ENCODE measurements around the gene SZT2. TPM values are rescaled to one million over a fixed set of nuclear protein-coding genes. Genes with fewer than 3 reads are reported as not detected.
A peak's percentile ranks its signal among the peaks of the same experiment; 100 is the strongest.

The SZT2 gene
- total RNA-seq: 29.3 to 64.0 TPM (median 33.6 TPM) in 3 replicates
- long read RNA-seq, partial matches to known transcripts: 3 of 4 reads
- long read RNA-seq, other reads (novel, unspliced or antisense): 1 of 4 reads

DNA sequence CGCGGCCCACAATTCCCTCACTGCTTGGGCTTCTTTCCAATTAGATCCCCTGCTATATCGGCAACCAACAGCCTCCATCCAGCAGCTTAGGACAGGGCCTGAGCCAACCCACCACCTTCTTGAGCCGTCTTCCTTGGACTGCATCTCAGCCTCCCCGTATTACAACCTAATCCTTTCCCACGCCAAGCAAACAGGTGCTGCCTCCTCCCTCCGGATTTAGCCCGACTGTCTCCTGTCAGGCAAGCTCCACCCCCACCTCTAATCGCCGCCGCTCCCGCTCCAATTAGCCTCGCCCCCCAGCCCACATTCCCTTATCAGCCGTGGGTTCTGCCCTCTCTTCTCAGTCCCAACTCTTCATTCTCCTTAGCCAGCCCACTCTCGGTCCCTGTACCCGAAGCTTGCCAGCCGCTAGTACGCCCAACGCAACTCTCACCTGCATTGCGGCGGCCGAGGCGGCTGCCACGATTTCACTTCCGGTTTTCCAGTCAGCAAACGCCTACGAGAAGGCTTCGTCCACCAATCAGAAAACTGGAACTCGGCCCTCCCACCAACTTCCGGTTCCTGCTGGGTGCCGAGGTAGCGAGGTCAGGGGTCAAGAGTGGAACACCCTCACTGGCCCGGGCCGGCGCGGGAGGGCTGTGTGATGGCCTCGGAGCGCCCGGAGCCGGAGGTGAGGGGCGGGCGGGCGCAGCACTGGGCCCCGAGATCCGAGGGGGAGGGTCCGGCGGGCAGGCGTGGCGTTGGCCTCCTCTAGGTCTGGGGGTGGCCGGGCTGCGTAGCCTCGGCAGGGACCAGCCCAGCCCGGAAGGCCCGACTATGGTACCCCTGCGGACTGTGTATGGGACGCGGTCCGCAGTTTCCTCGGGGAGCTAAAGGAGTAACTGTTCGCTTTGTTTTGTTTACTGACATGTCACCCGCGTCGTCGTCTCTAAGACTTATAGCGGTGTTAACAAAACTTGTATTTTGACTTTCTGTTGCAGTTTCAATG is at the start of gene SZT2, which contains the start of gene MED8:
TSS of gene SZT2 (plus strand) at position 574 of the 988 bp plus-strand sequence. CDS start at position 644, 70 bp downstream.
TSS of gene MED8 (minus strand) at position 475 of the 988 bp plus-strand sequence. CDS start at position 439, 36 bp downstream.
- peak; percentile 89 for DNase-seq (ENCODE audit: low spot score)
- Mint-ChIP-seq H3K27me3 (ENCODE audit: low read depth) (no peaks in the 10 kb centered on the region), H3K36me3 (ENCODE audit: low read depth) (peaks cover 20% of the 10 kb centered on the region), H3K9me3 (ENCODE audit: low read depth) (no peaks in the 10 kb centered on the region), H3K4me3 (ENCODE audit: unreplicated experiment) (peak within 1 kb of the TSS; percentile 100), H3K4me1 (ENCODE audit: low read depth) (peaks cover 37% of the 10 kb centered on the region), H3K27ac (ENCODE audit: unreplicated experiment) (peak within 1 kb of the TSS; percentile 100)
- TF ChIP-seq, protein P1, sequence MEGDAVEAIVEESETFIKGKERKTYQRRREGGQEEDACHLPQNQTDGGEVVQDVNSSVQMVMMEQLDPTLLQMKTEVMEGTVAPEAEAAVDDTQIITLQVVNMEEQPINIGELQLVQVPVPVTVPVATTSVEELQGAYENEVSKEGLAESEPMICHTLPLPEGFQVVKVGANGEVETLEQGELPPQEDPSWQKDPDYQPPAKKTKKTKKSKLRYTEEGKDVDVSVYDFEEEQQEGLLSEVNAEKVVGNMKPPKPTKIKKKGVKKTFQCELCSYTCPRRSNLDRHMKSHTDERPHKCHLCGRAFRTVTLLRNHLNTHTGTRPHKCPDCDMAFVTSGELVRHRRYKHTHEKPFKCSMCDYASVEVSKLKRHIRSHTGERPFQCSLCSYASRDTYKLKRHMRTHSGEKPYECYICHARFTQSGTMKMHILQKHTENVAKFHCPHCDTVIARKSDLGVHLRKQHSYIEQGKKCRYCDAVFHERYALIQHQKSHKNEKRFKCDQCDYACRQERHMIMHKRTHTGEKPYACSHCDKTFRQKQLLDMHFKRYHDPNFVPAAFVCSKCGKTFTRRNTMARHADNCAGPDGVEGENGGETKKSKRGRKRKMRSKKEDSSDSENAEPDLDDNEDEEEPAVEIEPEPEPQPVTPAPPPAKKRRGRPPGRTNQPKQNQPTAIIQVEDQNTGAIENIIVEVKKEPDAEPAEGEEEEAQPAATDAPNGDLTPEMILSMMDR (IDR thresholded peaks at IDR 0.05): no peak

DNA sequence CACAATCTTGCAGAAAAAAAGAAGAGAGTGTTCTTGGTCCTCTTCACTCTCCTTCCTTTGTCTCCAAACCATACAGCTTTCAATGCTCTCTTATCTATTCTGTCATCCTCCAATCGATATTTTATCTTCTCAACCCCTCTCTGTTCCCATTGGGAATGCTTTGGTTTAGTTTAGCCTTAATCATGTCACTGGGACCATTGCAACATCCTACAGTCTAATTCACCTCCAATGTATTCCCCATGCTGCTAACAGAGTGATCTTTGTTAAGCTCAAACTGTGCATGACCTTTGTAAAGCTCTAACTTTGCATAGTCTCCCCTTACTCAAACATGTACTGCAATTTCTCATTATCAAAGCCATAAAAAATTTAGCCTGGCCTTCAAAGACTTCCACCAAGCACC is 49.1 kb upstream of the SZT2 start:
- TF ChIP-seq, protein P1 (IDR thresholded peaks at IDR 0.05): no peak
- no peak overlapping the region for H3K27ac Mint-ChIP-seq (ENCODE audit: unreplicated experiment)
- no peaks in the 10 kb centered on the region for H3K9me3 Mint-ChIP-seq (ENCODE audit: low read depth)
- no peaks in the 10 kb centered on the region for H3K36me3 Mint-ChIP-seq (ENCODE audit: low read depth)
- no peaks in the 10 kb centered on the region for H3K27me3 Mint-ChIP-seq (ENCODE audit: low read depth)
- H3K4me3 Mint-ChIP-seq (ENCODE audit: unreplicated experiment): no peak overlapping the region
- DNase-seq (ENCODE audit: low spot score): no peak
- H3K4me1 Mint-ChIP-seq (ENCODE audit: low read depth): peaks cover 11% of the 10 kb centered on the region

DNA sequence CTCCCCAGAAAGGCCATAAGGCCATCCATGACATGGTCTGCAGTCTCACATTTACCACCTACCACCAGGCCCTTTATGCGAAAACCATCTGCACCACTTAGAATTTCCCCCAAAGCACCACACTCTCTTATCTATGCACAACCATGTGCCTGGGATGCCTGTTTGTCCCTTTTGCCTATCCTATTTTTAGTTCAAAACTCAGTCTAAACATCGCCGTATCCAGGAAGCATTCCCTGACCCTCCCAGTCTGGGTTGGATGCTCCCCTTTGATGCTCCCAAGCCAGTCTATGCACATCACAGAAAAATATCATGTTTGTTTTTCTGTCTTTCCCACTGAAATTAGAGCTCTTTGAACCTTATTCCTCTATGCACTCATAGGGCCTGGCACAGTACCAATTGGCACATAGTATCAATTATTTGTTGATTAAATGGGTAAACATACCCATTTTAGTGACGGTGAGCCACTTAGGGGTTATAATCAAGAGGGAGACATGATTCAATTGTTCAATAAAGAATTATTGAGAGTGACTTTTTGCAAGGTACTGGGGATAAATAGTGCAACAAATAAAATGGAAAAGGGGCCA is 45.3 kb upstream of the SZT2 start:
- Mint-ChIP-seq H3K4me3 (ENCODE audit: unreplicated experiment) (no peak overlapping the region), H3K9me3 (ENCODE audit: low read depth) (no peaks in the 10 kb centered on the region), H3K4me1 (ENCODE audit: low read depth) (peaks cover 17% of the 10 kb centered on the region), H3K27ac (ENCODE audit: unreplicated experiment) (peak overlapping the region; percentile 13), H3K36me3 (ENCODE audit: low read depth) (no peaks in the 10 kb centered on the region), H3K27me3 (ENCODE audit: low read depth) (no peaks in the 10 kb centered on the region)
- DNase-seq (ENCODE audit: low spot score): no peak
- TF ChIP-seq, protein P1 (IDR thresholded peaks at IDR 0.05): no peak

DNA sequence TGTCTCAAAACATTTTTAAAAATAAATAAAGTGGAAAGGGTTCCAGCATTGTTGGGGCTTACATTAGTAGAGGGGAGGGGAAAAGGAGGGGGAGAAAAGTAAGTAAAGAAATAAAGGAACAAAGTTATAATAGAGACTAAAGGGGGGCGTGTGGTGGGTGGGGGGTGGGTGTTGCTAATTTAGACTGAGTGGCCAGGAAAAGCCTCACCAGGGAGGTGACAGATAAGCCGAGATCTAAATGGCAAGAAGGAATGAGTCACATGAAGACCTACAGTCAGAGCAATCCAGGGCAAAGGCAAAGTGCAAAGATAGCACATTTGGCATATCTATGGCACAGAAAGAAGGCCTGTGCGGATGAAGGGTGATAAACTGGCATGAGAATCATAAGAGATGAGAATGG is 44.6 kb upstream of the SZT2 start:
- Mint-ChIP-seq H3K27me3 (ENCODE audit: low read depth) (no peaks in the 10 kb centered on the region), H3K36me3 (ENCODE audit: low read depth) (no peaks in the 10 kb centered on the region), H3K27ac (ENCODE audit: unreplicated experiment) (no peak overlapping the region), H3K4me1 (ENCODE audit: low read depth) (peaks cover 25% of the 10 kb centered on the region), H3K9me3 (ENCODE audit: low read depth) (no peaks in the 10 kb centered on the region), H3K4me3 (ENCODE audit: unreplicated experiment) (no peak overlapping the region)
- DNase-seq (ENCODE audit: low spot score): no peak
- TF ChIP-seq, protein P1 (IDR thresholded peaks at IDR 0.05): no peak

DNA sequence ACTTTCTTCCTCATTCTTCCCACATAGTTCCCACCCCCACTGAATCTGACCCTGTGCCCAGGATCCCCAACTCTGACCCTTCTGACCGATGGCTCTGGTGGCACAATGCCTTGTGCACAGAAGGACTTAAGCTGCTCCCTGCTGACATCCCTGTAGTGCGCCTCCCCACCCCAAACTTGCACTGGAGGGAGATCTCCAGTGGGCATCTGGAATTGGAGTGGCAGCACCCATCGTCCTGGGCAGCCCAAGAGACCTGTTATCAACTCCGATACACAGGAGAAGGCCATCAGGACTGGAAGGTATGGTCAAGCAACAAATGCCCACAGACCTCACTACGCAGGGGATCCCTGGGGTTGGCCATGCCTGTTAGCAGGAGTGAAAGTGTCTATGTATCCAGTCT is 43.1 kb upstream of the SZT2 start:
- Mint-ChIP-seq H3K9me3 (ENCODE audit: low read depth) (no peaks in the 10 kb centered on the region), H3K4me1 (ENCODE audit: low read depth) (peaks cover 28% of the 10 kb centered on the region), H3K36me3 (ENCODE audit: low read depth) (no peaks in the 10 kb centered on the region), H3K27ac (ENCODE audit: unreplicated experiment) (no peak overlapping the region), H3K4me3 (ENCODE audit: unreplicated experiment) (no peak overlapping the region), H3K27me3 (ENCODE audit: low read depth) (no peaks in the 10 kb centered on the region)
- TF ChIP-seq, protein P1 (IDR thresholded peaks at IDR 0.05): no peak
- DNase-seq (ENCODE audit: low spot score): no peak

All from chondrocyte (in vitro differentiated cells).